ENCODE data around the gene TLL1.

Gene TLL1

DNA sequence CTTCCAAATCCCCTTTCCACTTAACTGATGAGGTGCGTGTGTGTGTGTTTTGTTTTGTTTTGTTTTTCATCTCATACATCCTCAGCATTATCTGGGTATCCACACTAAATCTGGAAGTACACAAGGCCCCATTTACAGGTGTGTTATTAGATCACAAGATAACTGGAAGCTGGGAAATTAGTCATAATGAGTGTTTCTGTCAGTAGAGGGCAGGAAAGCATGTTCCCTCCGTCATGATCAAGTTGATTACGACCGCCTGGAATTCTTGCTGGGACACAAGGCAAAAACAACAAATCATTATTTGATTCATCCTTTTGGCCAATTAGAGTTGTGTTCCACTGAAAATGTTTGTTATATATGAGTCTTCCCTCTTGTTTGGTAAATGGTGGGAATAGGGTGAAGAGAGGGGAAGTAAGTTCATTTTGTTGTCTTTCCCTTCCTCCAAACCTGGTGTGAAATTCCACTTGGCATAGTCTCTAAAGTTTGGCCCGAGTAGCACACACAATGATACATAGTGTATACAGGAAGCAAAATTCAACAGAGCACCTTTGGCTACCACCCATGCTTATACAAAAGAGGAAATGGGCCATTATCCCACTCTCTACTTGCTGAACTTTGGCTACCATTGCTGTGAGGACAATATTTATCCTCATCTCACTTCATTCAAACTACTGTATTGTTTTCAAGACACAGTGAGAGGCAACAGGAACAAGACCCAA lies 33.3 kb upstream of the TLL1 start:
- no peak for DNase-seq (ENCODE audit: low spot score)
- no peak overlapping the region for H3K4me3 ChIP-seq
- peak overlapping the region in 1 of 2 donors; percentile 9 for H3K27ac ChIP-seq
- TF ChIP-seq, protein P1, sequence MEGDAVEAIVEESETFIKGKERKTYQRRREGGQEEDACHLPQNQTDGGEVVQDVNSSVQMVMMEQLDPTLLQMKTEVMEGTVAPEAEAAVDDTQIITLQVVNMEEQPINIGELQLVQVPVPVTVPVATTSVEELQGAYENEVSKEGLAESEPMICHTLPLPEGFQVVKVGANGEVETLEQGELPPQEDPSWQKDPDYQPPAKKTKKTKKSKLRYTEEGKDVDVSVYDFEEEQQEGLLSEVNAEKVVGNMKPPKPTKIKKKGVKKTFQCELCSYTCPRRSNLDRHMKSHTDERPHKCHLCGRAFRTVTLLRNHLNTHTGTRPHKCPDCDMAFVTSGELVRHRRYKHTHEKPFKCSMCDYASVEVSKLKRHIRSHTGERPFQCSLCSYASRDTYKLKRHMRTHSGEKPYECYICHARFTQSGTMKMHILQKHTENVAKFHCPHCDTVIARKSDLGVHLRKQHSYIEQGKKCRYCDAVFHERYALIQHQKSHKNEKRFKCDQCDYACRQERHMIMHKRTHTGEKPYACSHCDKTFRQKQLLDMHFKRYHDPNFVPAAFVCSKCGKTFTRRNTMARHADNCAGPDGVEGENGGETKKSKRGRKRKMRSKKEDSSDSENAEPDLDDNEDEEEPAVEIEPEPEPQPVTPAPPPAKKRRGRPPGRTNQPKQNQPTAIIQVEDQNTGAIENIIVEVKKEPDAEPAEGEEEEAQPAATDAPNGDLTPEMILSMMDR (IDR thresholded peaks at IDR 0.05) = no peak

- DNase-seq (ENCODE audit: low spot score) = no peak
- H3K4me3 ChIP-seq = no peak overlapping the region
- TF ChIP-seq, protein P1 (IDR thresholded peaks at IDR 0.05) = no peak
- no peak overlapping the region for H3K27ac ChIP-seq
Observed at GRCh38 chr4:165842684-165843083, 30.4 kb upstream of the TLL1 start.

GRCh38 chr4:165844161-165844560 lies 28.9 kb upstream of the TLL1 start:
- no peak for DNase-seq (ENCODE audit: low spot score)

GRCh38 chr4:165851256-165851655 lies 21.8 kb upstream of the TLL1 start:
- no peak for DNase-seq (ENCODE audit: low spot score)
- no peak overlapping the region for H3K27ac ChIP-seq
- TF ChIP-seq, protein P1 (IDR thresholded peaks at IDR 0.05) = no peak
- no peak overlapping the region for H3K4me3 ChIP-seq

More at GRCh38 chr4:165844161-165844560, 28.9 kb upstream of the TLL1 start:
- TF ChIP-seq, protein P1 (IDR thresholded peaks at IDR 0.05) = no peak
- Histone ChIP-seq H3K4me3 (no peak overlapping the region), H3K27ac (no peak overlapping the region)

DNA sequence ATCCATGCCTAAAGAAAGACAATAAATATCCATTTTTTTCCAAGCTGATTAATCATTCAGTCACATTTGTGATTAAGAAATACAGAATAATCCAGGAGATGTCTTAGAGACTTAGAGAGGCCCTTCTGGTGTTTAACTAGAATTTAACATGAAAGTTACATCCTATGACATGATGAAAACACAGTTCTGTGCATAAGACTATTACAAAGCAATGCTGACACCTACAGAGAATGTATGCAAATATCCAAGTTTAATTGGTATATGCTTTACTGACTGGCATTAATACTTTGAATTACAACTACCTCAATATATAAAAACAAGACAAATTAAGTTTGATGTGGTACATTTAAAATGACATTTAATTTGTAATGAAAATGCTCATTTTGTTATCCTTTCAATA lies 17.8 kb upstream of the TLL1 start:
- Histone ChIP-seq H3K4me3 (no peak overlapping the region), H3K27ac (no peak overlapping the region)
- TF ChIP-seq, protein P1 (IDR thresholded peaks at IDR 0.05) = no peak
- DNase-seq (ENCODE audit: low spot score) = no peak

GRCh38 chr4:165861363-165861762 lies 11.7 kb upstream of the TLL1 start:
- Histone ChIP-seq H3K4me3 (no peak overlapping the region), H3K27ac (no peak overlapping the region)
- no peak for DNase-seq (ENCODE audit: low spot score)
- TF ChIP-seq, protein P1 (IDR thresholded peaks at IDR 0.05) = no peak

DNA sequence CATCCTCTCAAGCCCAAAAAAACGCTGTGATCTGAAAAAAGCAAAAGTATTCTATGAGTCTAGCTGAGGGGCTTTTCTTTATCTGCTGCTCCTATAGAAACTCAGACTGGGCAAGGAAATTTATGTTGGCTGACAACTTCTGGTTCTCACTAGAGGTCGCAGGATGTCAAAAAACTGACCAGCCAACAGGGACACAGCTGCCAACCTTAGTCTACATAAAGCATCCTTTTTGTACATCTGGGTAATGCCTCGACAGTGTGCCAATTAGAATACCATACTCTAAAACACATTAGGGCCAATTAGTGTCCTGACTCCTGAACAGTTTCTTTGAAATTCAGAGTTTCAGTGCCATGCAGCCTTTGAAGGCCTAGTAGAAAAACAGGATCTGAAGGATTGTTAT lies 8.8 kb upstream of the TLL1 start:
- DNase-seq (ENCODE audit: low spot score) = no peak
- H3K4me3 ChIP-seq = no peak overlapping the region
- no peak overlapping the region for H3K27ac ChIP-seq
- TF ChIP-seq, protein P1 (IDR thresholded peaks at IDR 0.05) = no peak
